Measurements from ENCODE around the gene BACE1-AS.
"Not testable (repeated sequence)": the region's sequence is repeated elsewhere in the genome, so short reads cannot be mapped to it uniquely, and the experiment has no call there.

Gene BACE1-AS

DNA sequence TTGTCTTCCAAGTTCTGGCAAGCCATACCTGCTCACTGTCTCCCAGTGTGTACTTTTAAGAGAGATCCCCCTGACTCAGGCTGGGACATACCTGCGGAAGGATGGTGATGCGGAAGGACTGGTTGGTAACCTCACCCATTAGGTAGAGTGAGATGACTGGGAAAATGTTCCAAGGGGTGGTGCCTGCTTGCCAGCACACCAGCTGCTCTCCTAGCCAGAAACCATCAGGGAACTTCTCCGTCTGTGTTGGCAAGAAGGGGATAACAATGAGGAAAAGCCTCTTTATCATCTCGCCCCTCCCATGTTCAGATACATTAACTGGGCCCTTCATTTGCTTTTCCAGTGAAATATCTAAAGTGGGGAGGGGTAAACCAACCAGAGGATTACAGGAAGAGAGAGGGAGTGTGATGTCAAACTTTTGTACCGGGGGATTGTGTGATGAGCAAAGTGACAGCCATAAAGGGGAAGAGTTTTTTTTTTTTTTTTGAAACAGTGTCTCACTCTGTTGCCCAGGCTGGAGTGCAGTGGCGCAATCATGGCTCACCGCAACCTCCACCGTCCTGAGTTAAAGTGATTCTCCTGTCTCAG lies at the start of gene BACE1-AS:
Gene BACE1-AS, plus strand, starts transcription at position 538 of the 588 bp plus-strand sequence.
- no peak for DNase-seq (ENCODE audit: low read depth)

DNA sequence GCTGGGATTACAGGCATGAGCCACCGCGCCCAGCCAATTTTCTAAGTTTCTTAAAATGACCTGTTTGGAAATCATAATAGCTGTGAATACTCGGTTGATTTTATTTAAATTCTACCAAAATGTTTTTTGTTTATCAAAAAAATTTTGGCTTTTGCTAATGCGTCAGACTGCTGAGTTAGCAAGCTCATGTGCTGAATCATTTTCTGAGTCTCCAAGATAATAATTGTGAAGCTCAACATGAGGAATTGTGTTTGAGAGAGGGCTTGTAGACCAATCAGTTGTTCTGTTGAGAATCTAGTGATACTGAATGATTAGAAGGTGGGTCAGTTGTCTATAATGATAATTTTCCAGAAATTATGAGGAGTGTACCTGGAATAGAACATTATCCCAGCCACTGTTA lies 42.8 kb upstream of the BACE1-AS start:
- no peak for DNase-seq (ENCODE audit: low read depth)

DNA sequence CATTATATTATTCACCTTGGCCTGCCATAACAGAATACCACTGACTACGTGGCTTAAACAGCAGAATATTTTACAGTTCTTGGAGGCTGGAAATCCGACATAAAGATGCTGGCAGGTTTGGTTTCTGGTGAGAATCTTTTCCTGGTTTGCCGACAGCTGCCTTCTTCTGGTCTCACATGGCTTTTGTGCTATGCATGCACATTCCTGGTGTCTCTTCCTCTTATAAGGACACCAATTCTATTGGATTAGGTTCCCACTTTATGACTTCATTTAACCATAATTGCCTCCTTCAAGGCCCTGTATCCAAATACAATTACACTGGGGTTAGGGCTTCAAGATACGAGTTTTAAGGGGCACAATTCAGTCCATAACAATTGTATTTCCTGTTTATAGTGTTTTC lies 41.6 kb upstream of the BACE1-AS start:
- DNase-seq (ENCODE audit: low read depth), result no peak

- DNase-seq (ENCODE audit: low read depth), result no peak
Measured at GRCh38 chr11:117251506-117251905, 39.6 kb upstream of the BACE1-AS start.

DNA sequence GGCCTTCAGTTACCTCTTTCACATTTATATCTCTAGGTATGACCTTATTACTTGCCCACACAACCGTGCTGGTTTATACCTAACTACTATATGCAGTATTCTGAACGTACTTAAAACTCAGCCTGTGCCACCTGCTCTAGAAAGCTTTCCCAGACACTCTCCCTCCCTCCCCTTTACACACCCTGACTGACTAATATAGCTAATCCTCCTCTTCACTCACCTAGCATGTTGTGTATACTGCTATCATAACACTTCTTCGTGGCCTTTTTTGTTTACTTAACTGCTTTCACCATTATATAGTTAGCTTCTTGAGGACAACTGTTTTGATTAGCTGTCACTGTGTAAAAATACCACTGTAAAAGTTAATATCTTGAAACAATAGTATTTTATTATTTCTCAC lies 35.2 kb upstream of the BACE1-AS start:
- DNase-seq (ENCODE audit: low read depth), result no peak

- no peak for DNase-seq (ENCODE audit: low read depth)
Measured at GRCh38 chr11:117256573-117256972, 34.6 kb upstream of the BACE1-AS start.

DNA sequence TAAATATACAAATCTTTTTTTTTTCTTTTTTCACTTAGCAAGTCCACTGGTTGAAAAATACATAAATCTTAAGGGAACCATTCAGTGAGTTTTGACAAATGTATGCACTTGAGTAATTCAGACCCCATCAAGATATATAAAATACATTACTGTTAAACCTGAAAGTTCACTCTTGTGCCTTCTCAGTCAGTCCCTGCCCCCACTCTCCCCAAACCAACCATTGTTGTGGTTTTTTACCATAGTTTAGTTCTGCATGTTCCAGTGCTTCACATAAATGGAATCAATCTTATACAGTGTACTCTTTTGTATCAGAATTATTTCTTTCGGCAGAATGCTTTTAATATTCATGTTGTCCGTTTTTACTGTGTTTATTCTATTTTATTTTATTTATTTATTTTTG lies 32.6 kb upstream of the BACE1-AS start:
- DNase-seq (ENCODE audit: low read depth), result no peak

DNA sequence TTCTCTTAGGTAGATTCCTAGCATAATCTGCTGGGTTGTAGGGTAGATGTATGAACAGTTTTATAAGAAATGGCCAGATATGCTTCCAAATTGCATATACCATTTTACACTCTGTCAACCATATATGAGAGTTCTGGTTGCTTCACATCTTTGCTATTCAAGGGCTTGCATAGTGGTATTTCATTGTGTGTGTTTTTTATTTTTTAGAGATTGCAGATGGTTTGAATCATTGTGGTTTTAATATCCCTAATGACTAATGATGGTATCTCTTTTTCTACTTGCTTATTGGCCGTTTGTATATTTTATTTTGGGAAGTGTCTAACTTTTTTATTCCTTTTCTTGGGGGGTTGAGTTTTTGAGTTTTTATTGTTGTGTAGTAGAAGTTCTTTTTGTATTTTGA lies 31.7 kb upstream of the BACE1-AS start:
- DNase-seq (ENCODE audit: low read depth), result no peak

- DNase-seq (ENCODE audit: low read depth), result not testable (repeated sequence)
Measured at GRCh38 chr11:117264624-117265323, 26.4 kb upstream of the BACE1-AS start.

DNA sequence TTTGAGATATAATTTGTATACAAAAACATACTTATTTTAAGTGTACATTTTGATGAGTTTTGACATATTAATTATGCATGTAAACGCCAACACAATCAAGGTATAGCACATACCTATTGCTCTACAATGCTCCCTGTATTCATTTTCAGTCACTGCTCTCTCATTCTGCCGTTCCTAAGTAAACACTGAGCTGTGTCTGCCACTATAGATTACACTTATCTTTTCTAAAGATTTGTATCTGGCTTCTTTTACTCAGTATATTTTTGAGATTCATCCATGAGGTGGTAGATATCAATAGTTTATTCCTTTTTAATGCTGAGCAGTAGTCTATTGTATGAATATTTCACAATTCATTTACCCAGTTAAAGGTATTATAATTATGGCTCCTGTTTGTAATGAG lies 25.4 kb upstream of the BACE1-AS start:
- DNase-seq (ENCODE audit: low read depth), result no peak

- DNase-seq (ENCODE audit: low read depth), result no peak
Measured at GRCh38 chr11:117269856-117270255, 21.3 kb upstream of the BACE1-AS start.

DNA sequence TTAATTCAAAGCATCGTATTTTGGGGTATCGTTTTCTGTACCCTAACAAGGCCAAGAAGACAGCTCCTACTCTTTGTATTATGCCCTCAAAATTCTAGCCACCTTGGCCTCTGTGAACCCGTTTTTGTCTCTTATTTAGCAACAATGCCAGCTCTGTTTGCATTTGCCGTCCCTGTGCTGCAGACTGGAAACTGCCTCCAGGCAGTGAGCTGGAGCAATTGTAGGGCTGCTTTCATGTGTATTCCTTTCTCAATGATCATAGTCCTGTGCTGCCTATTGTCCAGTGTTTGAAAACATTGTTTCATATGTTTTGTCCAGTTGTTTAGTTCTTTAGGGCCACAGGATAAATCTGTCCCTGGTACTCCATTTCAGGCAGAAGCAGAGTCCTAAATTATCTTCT lies 19.9 kb upstream of the BACE1-AS start:
- DNase-seq (ENCODE audit: low read depth), result no peak

GRCh38 chr11:117272175-117272574 lies 19.0 kb upstream of the BACE1-AS start:
- not testable (repeated sequence) for DNase-seq (ENCODE audit: low read depth)

GRCh38 chr11:117273550-117274289 lies 17.4 kb upstream of the BACE1-AS start:
- DNase-seq (ENCODE audit: low read depth), result no peak

GRCh38 chr11:117278347-117278746 lies 12.8 kb upstream of the BACE1-AS start:
- no peak for DNase-seq (ENCODE audit: low read depth)

GRCh38 chr11:117279711-117280376 lies 11.3 kb upstream of the BACE1-AS start:
- no peak for DNase-seq (ENCODE audit: low read depth)

DNA sequence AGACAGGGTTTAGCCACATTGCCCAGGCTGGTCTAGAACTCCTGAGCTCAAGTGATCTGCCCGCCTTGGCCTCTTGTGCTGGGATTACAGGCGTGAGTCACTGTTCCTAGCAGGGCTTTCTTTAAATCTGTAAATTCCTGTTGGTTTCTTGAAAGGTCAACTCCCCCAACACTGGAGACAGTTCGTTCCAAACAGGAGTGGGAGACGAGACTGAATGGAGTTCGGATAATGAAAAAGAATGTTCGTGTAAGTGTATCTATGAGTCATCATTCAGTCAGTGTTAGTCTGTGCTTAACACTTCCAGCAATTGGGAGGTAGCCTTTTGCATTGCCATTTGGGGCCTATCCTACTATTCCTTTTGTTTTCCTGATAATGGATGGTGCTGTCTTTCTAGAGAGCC lies 10.0 kb upstream of the BACE1-AS start:
- DNase-seq (ENCODE audit: low read depth), result no peak

DNA sequence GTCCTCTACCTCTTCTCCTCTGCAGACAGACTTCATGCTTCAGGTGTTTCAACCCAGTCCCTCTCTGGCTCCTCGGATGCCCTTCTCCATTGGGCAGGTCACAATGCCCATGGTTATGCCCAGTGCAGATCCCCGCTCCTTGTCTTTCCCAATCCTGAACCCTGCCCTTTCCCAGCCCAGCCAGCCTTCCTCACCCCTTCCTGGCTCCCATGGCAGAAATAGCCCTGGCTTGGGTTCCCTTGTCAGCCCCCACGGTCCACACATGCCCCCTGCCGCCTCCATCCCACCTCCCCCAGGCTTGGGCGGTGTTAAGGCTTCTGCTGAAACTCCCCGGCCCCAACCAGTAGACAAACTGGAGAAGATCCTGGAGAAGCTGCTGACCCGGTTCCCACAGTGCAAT lies 9.3 kb upstream of the BACE1-AS start:
- no peak for DNase-seq (ENCODE audit: low read depth)

DNA sequence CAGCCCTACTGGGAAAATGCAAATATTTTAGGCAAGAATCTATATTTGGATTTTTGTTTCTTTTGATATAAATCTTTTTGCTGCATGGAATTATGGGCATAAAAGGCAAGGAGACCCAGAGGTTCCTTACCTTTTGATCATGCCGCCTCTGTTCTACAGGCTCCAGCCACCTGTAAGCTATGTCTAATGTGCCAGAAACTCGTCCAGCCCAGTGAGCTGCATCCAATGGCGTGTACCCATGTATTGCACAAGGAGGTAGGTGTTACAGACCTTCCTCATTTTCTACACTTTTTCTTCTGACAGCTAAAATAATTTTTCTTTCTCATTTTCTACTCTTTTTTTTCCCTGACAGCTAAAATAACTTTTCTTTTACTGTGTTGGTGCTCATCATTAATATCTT lies 8.2 kb upstream of the BACE1-AS start:
- DNase-seq (ENCODE audit: low read depth), result no peak

DNA sequence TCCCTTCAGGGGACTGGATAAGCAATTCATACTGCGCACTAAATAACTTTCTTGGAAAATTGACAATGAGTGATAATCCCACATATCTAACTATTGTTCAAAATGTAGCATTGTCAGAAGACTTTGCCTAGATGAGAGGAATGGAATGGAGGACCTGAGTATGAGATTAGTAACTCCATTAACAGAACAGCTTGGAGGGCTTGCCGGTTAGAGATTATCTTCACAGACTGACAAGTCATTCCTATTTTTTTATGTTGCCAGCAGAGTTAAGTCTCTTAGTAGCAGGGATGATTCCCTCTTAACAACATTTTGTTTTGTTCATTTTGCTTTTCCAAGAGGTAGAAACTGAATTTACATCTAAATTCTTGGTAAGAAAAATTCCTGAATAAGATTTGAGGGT lies 7.1 kb upstream of the BACE1-AS start:
- no peak for DNase-seq (ENCODE audit: low read depth)

- no peak for DNase-seq (ENCODE audit: low read depth)
Measured at GRCh38 chr11:117286588-117286987, 4.6 kb upstream of the BACE1-AS start.

- DNase-seq (ENCODE audit: low read depth), result no peak
Measured at GRCh38 chr11:117287668-117288067, 3.5 kb upstream of the BACE1-AS start.

DNA sequence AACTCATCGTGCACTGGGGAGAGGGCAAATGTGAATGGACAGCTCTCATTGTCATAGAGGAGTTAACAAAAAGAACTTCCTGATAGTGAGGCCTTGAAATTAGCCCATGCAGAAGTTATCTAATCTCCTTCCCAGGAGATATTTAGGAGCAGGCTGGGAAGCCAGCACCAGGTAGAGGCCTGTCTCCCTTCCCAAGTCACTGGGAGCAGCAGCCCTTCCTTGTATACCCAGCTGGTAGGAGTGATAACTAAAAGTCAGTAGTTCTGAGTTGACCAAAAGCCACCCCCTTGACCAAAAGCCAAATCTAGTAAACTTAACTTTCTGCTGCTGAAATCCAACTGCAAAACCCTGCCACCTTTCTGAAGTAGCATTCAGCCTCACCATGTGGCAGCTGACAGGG lies 1.4 kb upstream of the BACE1-AS start:
- no peak for DNase-seq (ENCODE audit: low read depth)

Data from activated gamma-delta T cell treated with anti-CD3 and anti-CD28 coated beads, Interleukin-2, amount 50 U/mL, for 16 hours (primary cell).